Vagina (tissue), 2 donors: ENCODE measurements around the gene METTL24. TPM values are rescaled to one million over a fixed set of nuclear protein-coding genes. Genes with fewer than 3 reads are reported as not detected.

ENCODE experiments used
- DNase-seq, 2 donors: peaks; one replicate each; pipeline ENCODE4 v3.0.0-alpha.2; 2017; ENCODE audit errors: extremely low spot score in 2 of 2
- H3K27ac ChIP-seq: fragments of 200-600 bp; sonication (generic); one replicate; pipeline ENCODE4 v1.5.1; 2019
- H3K27me3 ChIP-seq: fragments of 200-600 bp; sonication (generic); one replicate; pipeline ENCODE4 v1.5.1; 2019
- H3K36me3 ChIP-seq, 2 donors: fragments of 200-600 bp; sonication (generic); one replicate each; pipeline ENCODE4 v1.5.1; 2017 to 2019
- H3K4me1 ChIP-seq: fragments of 200-600 bp; sonication (generic); one replicate; pipeline ENCODE4 v1.5.1; 2019
- H3K4me3 ChIP-seq, 2 donors: fragments of 200-600 bp; sonication (generic); 1 replicate in 1 of 2; 2 replicates in 1 of 2; pipeline ENCODE4 v1.5.1; 2016 to 2019
- H3K9me3 ChIP-seq: fragments of 200-600 bp; sonication (generic); one replicate; pipeline ENCODE4 v1.5.1; 2019
- POLR2A ChIP-seq, 2 donors: fragments of 450-650 bp; IDR thresholded peaks; one replicate each; pipeline ENCODE4 v1.6.1; 2017; ENCODE audit warnings: antibody characterized with exemption in 2 of 2, mild to moderate bottlenecking in 2 of 2, moderate library complexity in 2 of 2
- POLR2AphosphoS5 ChIP-seq, 2 donors: sonication (generic); formaldehyde crosslinking; IDR thresholded peaks; one replicate each; pipeline ENCODE4 v1.9.0; 2017; ENCODE audit warnings: antibody characterized with exemption in 2 of 2, mild to moderate bottlenecking in 2 of 2, low read depth in 1 of 2; ENCODE audit not compliant: insufficient read depth in 1 of 2
- intact Hi-C: fragments of 100-400 bp; cut with DNase I; formaldehyde crosslinking; loops from one replicate; pipeline ENCODE4 v1.15.1; 2023
- total RNA-seq: library from RNA; depleted of rRNA; stranded (reverse); fragments of >200 nt; gene quantifications from one replicate; pipeline ENCODE4 v1.2.3, GENCODE V29; 2016
- TF ChIP-seq, protein P1 (sequence below), 3 experiments: fragments of 450-650 bp in 2 of 3; fragments of 200-600 bp in 1 of 3; sonication (generic) in 1 of 3; IDR thresholded peaks; one replicate each; pipeline ENCODE4 v1.5.1; 2017 to 2019; ENCODE audit warnings: antibody characterized with exemption in 3 of 3, mild to moderate bottlenecking in 2 of 3, moderate library complexity in 2 of 3

Gene METTL24
- total RNA-seq, 1 donor from 2014 or later = 6.6 TPM

DNA sequence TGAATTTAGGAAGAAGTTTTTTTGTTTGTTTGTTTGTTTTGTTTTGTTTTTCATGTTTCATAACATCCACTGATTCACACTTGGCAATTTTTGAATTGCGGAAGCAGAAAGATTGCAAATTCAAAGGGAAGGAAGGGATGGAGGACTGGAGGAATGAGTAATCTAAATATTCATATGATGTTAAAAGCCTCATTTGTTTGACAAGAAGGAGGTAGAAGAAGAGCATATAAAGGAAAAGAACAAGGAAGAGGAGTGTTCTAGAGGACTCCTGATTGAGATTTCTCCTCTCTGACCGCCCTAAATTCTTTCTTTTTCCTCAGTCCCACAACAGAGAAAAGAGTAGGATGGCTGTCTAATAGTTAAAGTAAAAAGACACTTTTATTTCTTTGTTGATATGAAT lies 88.5 kb downstream of the METTL24 start:
- no peak for DNase-seq
- Histone ChIP-seq H3K4me1 (no peaks in the 10 kb centered on the region), H3K36me3 (no peaks in the 10 kb centered on the region), H3K9me3 (no peaks in the 10 kb centered on the region), H3K27me3 (no peaks in the 10 kb centered on the region), H3K27ac (no peak overlapping the region), H3K4me3 (no peak overlapping the region)
- TF ChIP-seq POLR2AphosphoS5 (IDR thresholded peaks at IDR 0.05; ENCODE audit: insufficient read depth in 1 of 2, low read depth in 1 of 2) (no peak), POLR2A (IDR thresholded peaks at IDR 0.05) (no peak)
- TF ChIP-seq, protein P1, sequence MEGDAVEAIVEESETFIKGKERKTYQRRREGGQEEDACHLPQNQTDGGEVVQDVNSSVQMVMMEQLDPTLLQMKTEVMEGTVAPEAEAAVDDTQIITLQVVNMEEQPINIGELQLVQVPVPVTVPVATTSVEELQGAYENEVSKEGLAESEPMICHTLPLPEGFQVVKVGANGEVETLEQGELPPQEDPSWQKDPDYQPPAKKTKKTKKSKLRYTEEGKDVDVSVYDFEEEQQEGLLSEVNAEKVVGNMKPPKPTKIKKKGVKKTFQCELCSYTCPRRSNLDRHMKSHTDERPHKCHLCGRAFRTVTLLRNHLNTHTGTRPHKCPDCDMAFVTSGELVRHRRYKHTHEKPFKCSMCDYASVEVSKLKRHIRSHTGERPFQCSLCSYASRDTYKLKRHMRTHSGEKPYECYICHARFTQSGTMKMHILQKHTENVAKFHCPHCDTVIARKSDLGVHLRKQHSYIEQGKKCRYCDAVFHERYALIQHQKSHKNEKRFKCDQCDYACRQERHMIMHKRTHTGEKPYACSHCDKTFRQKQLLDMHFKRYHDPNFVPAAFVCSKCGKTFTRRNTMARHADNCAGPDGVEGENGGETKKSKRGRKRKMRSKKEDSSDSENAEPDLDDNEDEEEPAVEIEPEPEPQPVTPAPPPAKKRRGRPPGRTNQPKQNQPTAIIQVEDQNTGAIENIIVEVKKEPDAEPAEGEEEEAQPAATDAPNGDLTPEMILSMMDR (IDR thresholded peaks at IDR 0.05) = no peak
- intact Hi-C loops = no loop called here

DNA sequence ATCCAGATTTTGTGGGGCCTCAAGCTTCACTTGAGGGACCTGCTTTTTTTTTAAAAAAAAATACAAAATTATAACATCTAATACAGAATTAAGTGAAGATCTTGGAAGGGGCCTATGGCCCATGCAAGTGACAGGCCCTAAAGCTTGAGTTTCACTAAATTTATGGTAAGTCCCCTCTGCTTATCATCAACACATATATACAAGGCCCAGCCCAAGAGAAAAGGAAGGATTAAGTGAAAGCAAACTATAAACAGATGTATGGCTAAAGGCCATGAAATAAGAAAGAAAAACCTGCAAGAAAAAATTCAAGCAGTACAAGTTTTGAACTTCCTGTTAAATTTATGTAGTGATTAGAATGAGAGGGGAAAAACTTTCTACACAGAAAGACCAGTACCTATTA lies 91.2 kb downstream of the METTL24 start:
- intact Hi-C loops = no loop called here
- H3K4me3 ChIP-seq = no peak overlapping the region
- H3K9me3 ChIP-seq = no peaks in the 10 kb centered on the region
- H3K27me3 ChIP-seq = no peaks in the 10 kb centered on the region
- no peak for DNase-seq
- no peaks in the 10 kb centered on the region for H3K4me1 ChIP-seq
- H3K36me3 ChIP-seq = no peaks in the 10 kb centered on the region
- no peak overlapping the region for H3K27ac ChIP-seq
- TF ChIP-seq, protein P1 (IDR thresholded peaks at IDR 0.05) = no peak
- TF ChIP-seq POLR2A (IDR thresholded peaks at IDR 0.05) (no peak), POLR2AphosphoS5 (IDR thresholded peaks at IDR 0.05; ENCODE audit: insufficient read depth in 1 of 2, low read depth in 1 of 2) (no peak)

DNA sequence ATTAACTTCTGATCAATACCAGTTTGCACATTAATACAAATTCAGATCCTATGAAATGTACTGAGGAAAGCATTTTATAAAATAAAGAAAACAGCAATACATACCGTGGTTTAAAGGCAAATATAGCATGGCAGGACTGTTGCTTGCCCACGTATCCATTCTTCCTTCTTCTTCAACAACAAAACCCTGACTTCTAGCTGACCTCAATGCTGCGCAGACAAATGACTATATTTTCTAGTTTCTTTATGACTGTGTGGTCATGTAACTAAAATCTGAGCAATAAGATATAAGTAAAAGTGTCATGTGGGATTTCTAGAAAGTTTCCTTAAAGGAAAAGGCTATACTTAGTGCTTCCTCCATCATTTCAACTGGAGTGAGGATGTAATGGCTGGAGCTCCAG lies 92.9 kb downstream of the METTL24 start:
- H3K36me3 ChIP-seq = no peaks in the 10 kb centered on the region
- intact Hi-C loops = no loop called here
- no peak overlapping the region for H3K27ac ChIP-seq
- H3K9me3 ChIP-seq = no peaks in the 10 kb centered on the region
- TF ChIP-seq POLR2AphosphoS5 (IDR thresholded peaks at IDR 0.05; ENCODE audit: insufficient read depth in 1 of 2, low read depth in 1 of 2) = no peak
- H3K4me3 ChIP-seq = no peak overlapping the region
- DNase-seq = no peak
- no peaks in the 10 kb centered on the region for H3K27me3 ChIP-seq
- H3K4me1 ChIP-seq = no peaks in the 10 kb centered on the region

DNA sequence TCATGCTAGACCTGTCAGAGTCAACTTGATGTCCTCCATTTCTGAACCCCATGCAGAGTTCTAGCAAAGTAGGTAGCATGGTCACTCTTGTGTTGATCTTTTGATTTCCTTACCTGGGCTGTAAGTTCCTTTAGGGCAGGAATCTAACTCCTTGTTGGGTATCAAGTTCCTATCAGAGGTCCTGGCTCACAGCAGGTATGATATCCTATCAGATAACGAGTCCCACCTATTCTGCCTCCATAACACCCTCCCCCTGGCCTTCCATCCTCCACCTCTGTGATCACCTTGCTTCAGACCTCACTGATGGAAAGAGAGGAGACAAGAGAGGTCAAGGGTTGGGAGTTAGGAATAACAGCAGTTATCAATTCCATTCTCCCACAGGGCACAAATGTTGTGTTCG lies 101.8 kb downstream of the METTL24 start:
- Histone ChIP-seq H3K9me3 (no peaks in the 10 kb centered on the region), H3K27me3 (no peaks in the 10 kb centered on the region), H3K36me3 (no peaks in the 10 kb centered on the region), H3K27ac (no peak overlapping the region), H3K4me3 (no peak overlapping the region), H3K4me1 (no peaks in the 10 kb centered on the region)
- intact Hi-C loops = no loop called here
- no peak for DNase-seq
- TF ChIP-seq POLR2A (IDR thresholded peaks at IDR 0.05) (no peak), POLR2AphosphoS5 (IDR thresholded peaks at IDR 0.05; ENCODE audit: insufficient read depth in 1 of 2, low read depth in 1 of 2) (no peak)
- TF ChIP-seq, protein P1 (IDR thresholded peaks at IDR 0.05) = no peak

DNA sequence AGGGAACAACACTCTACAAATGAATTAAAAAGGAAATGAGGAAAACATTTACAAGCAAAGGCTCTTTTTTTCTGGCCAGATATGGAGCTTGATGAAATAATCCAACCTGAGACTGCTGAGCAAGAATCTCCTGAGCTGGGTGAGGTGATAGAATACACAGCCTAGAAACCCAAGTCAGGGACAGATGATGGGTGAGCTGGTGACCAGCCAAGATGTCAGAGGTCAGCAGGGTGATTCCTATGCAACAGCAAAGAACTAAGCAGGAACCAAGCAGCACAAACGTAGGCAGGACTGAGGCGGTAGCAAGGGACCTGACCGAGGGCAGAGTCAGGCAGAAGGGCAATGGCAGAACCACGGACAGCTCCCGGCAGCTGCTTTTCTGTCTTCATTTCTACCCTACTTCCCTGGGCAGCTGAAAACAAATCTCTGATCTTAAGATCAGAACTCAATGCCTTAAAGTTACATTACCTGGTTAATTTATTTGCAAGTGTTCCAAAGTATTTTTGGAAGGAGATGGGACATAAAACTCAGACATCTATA lies 102.9 kb downstream of the METTL24 start:
- Histone ChIP-seq H3K4me3 (no peak overlapping the region), H3K27ac (no peak overlapping the region), H3K4me1 (no peaks in the 10 kb centered on the region), H3K36me3 (no peaks in the 10 kb centered on the region), H3K27me3 (no peaks in the 10 kb centered on the region), H3K9me3 (no peaks in the 10 kb centered on the region)
- TF ChIP-seq, protein P1 (IDR thresholded peaks at IDR 0.05) = no peak
- TF ChIP-seq POLR2AphosphoS5 (IDR thresholded peaks at IDR 0.05; ENCODE audit: insufficient read depth in 1 of 2, low read depth in 1 of 2) (no peak), POLR2A (IDR thresholded peaks at IDR 0.05) (no peak)
- DNase-seq = no peak
- intact Hi-C loops = no loop called here
